OCI-LY7 (cell line): ENCODE data around the gene TMEM115. TPM values are rescaled to one million over a fixed set of nuclear protein-coding genes. Genes with fewer than 3 reads are reported as not detected.

Experiments used
- BruUV-seq: library from RNA; stranded (reverse); fragments of 400-500 nt; replicated peaks from 2 replicates; lab custom pipeline; 2021; lab: Mats Ljungman, UMichigan
- CTCF ChIA-PET: fragments of 300-600 bp; sonication (Branson Sonifier 250); formaldehyde crosslinking; loops from one replicate; lab custom pipeline; 2022; ENCODE audit warnings: antibody characterized with exemption; ENCODE audit not compliant: unreplicated experiment; lab: Charles Lee
- POLR2A ChIA-PET: fragments of 300-600 bp; sonication (Branson Sonifier 250); formaldehyde crosslinking; loops from one replicate; lab custom pipeline; 2022; ENCODE audit warnings: antibody characterized with exemption; lab: Charles Lee
- DNase-seq: peaks from one replicate; pipeline ENCODE4 v3.0.0-alpha.2; 2015; ENCODE audit warnings: low spot score
- H2AFZ ChIP-seq: fragments of 200-600 bp; sonication (generic), shearing (Covaris generic); 2 replicates; pipeline ENCODE4 v1.6.1; 2014; ENCODE audit warnings: mild to moderate bottlenecking, antibody characterized with exemption, low read length, moderate library complexity
- H3K27ac ChIP-seq: fragments of 200-600 bp; sonication (generic); 2 replicates; pipeline ENCODE4 v1.5.1; 2014; ENCODE audit warnings: mixed run types, low read depth, mild to moderate bottlenecking, moderate library complexity, low read length, inconsistent platforms; ENCODE audit not compliant: poor library complexity, severe bottlenecking
- H3K36me3 ChIP-seq: fragments of 200-600 bp; sonication (generic); 2 replicates; pipeline ENCODE4 v1.6.1; 2014; ENCODE audit warnings: mild to moderate bottlenecking, antibody characterized with exemption, low read length, moderate library complexity, mixed read lengths; ENCODE audit not compliant: insufficient read depth
- H3K4me1 ChIP-seq: fragments of 200-600 bp; sonication (generic); 2 replicates; pipeline ENCODE4 v1.5.1; 2014; ENCODE audit warnings: mild to moderate bottlenecking, low read length; ENCODE audit not compliant: insufficient read depth, poor library complexity, severe bottlenecking
- H3K4me2 ChIP-seq: fragments of 200-600 bp; sonication (generic); 2 replicates; pipeline ENCODE4 v1.6.1; 2014; ENCODE audit warnings: mild to moderate bottlenecking, low read length
- H3K4me3 ChIP-seq: fragments of 200-600 bp; sonication (generic); 2 replicates; pipeline ENCODE4 v1.5.1; 2014; ENCODE audit warnings: mild to moderate bottlenecking, low read depth, low read length; ENCODE audit not compliant: poor library complexity, severe bottlenecking
- H3K79me2 ChIP-seq: fragments of 200-600 bp; sonication (generic); 2 replicates; pipeline ENCODE4 v1.6.1; 2016; ENCODE audit warnings: low read depth, mild to moderate bottlenecking, low read length, moderate library complexity, mixed read lengths; ENCODE audit not compliant: insufficient read depth
- H3K9me2 ChIP-seq: fragments of 200-600 bp; sonication (generic); 2 replicates; pipeline ENCODE4 v1.6.1; 2016; ENCODE audit warnings: mild to moderate bottlenecking, low read length, mixed read lengths; ENCODE audit not compliant: insufficient read depth
- H3K9me3 ChIP-seq: fragments of 200-600 bp; sonication (generic); 2 replicates; pipeline ENCODE4 v1.6.1; 2014; ENCODE audit warnings: mild to moderate bottlenecking, mixed run types, low read length, mixed read lengths
- H4K20me1 ChIP-seq: fragments of 200-600 bp; sonication (generic); 2 replicates; pipeline ENCODE4 v1.6.1; 2014; ENCODE audit warnings: mild to moderate bottlenecking, antibody characterized with exemption, low read length, moderate library complexity, mixed read lengths; ENCODE audit not compliant: insufficient read depth
- CTCF ChIP-seq: fragments of 200-600 bp; sonication (generic); conservative IDR thresholded peaks from 2 replicates; pipeline ENCODE4 v1.5.1; 2014; ENCODE audit warnings: mild to moderate bottlenecking, antibody characterized with exemption, low read length, moderate library complexity, mixed read lengths
- EZH2phosphoT487 ChIP-seq: fragments of 200-600 bp; sonication (generic); IDR thresholded peaks from 2 replicates; pipeline ENCODE4 v1.6.1; 2018; ENCODE audit warnings: low read depth, borderline replicate concordance, mild to moderate bottlenecking, mixed run types, antibody characterized with exemption, low read length, moderate library complexity, mixed read lengths
- intact Hi-C: fragments of 100-400 bp; cut with micrococcal nuclease; formaldehyde crosslinking; loops from one replicate; pipeline ENCODE4 v1.10.0; 2022; ENCODE audit not compliant: unreplicated experiment
- total RNA-seq, 2 experiments: library from RNA; depleted of rRNA in 1 of 2; stranded (reverse); fragments of >200 nt in 1 of 2; shearing (Covaris generic) in 1 of 2; gene quantifications; 2 replicates each; pipeline ENCODE4 v1.2.3, GENCODE V29; 2014 to 2022

TMEM115 gene
- total RNA-seq, 2 experiments from 2014 or later, result 16.2 to 18.9 TPM

DNA sequence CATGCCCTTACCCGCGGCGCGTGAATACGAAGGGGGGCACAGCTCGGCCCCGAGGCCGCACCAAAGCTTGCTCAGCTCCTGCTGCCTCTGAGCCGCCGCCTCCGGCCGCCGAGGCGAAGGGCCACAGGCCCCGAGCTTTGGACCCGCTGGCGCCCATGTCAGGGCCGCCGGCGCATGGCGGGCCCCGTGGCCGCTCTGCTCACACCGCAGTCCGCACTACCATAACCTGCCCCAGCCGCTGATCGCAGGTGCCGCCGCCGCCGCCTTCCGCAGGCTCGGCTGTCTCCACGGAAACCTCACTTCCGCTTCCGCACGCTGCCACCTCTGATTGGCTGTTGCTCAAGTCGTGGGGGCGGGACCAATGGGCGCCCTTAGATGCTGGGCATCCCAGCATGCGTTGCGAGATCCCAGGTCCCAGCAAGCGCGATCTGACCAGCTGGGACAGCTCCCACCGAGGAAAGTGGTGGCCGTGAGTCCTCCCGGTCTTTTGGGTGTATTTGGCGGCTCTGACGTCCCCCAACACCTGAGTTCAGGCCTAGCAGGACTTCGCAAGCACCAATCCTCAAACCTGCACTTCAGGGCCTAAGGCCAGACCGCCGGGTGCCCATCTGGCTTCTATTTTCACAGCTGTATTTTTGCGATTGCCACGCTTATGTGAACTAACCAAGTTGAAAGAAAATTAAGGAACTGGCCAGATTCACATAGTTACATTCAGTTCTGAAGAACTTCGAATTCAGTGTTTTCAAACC lies 31.2 kb downstream of the TMEM115 start, which contains the start of gene TUSC2:
Gene TUSC2, minus strand, starts transcription at position 281 of the 749 bp plus-strand sequence. Its CDS starts 124 bp downstream, at position 157.
- H3K79me2 ChIP-seq, result peaks cover 17% of the 10 kb centered on the region; the same call in 1 of the 2 replicates
- peak within 1 kb of the TSS; percentile 88 for H3K4me3 ChIP-seq
- H3K4me2 ChIP-seq, result peak within 1 kb of the TSS; percentile 71
- no peak for TF ChIP-seq EZH2phosphoT487
- no peak for TF ChIP-seq CTCF
- peaks cover 12% of the 10 kb centered on the region for H3K4me1 ChIP-seq
- ChIA-PET CTCF (interaction anchor here (0.6 to 1.0 kb wide), 4 partner anchors 29 to 610 kb away, joined by 3 to 4 read pairs (median 3); partner anchors contain the start of genes HYAL3 and NAA80), POLR2A (interaction anchor here (1.1 to 2.7 kb wide), 5 partner anchors 9 to 1172 kb away, joined by 4 to 28 read pairs (median 4); partner anchors contain the start of genes DCAF1, GNAI2, HYAL3 and NAA80)
- intact Hi-C loops, result no loop called here
- peaks cover 57% of the 10 kb centered on the region for H3K36me3 ChIP-seq
- BruUV-seq, result no TSS peak
- no peaks in the 10 kb centered on the region for H3K9me2 ChIP-seq
- no peaks in the 10 kb centered on the region for H4K20me1 ChIP-seq
- peak within 1 kb of the TSS; percentile 10; the same call in 1 of the 2 replicates for H2AFZ ChIP-seq
- no peaks in the 10 kb centered on the region for H3K9me3 ChIP-seq
- peak within 1 kb of the TSS; percentile 26 for H3K27ac ChIP-seq
- peak; percentile 99 for DNase-seq

DNA sequence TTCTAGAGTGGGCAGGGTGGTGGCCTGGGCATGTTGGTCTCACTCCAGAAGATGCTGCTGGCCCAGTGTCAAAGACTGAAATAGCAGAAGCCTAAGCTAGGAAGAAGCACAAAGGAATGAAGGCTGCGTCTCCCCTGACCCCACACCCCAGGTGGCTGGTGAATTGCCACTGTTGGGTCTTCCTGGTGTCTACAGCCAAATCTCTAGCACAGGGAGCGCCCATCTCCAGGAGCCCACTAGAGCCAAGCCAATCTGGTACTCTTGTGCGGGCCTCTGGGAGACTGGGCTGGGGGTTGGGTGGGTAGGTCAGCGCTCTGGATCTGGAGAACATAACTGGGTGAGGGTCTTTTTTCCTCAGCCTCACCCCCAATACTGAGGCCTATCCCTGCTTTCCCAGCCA lies 32.2 kb downstream of the TMEM115 start:
- H4K20me1 ChIP-seq, result no peaks in the 10 kb centered on the region
- DNase-seq, result no peak
- POLR2A ChIA-PET, result interaction anchor here (1.1 to 2.7 kb wide), 5 partner anchors 10 to 1173 kb away, joined by 4 to 28 read pairs (median 4); partner anchors contain the start of genes DCAF1, GNAI2, HYAL3 and NAA80
- no peaks in the 10 kb centered on the region for H3K9me2 ChIP-seq
- no peak overlapping the region for H2AFZ ChIP-seq
- H3K79me2 ChIP-seq, result peaks cover 12% of the 10 kb centered on the region; the same call in 1 of the 2 replicates
- TF ChIP-seq EZH2phosphoT487 (no peak), CTCF (no peak)
- intact Hi-C loops, result no loop called here
- peaks cover 48% of the 10 kb centered on the region for H3K36me3 ChIP-seq
- H3K4me3 ChIP-seq, result peak overlapping the region; percentile 88
- no TSS peak for BruUV-seq
- H3K4me1 ChIP-seq, result peaks cover 14% of the 10 kb centered on the region
- CTCF ChIA-PET, result interaction anchor here (0.6 kb wide), 1 partner anchor 132 kb away, joined by 3 read pairs; no protein-coding TSS in a partner anchor
- H3K9me3 ChIP-seq, result no peaks in the 10 kb centered on the region
- H3K4me2 ChIP-seq, result peak overlapping the region; percentile 71
- H3K27ac ChIP-seq, result no peak overlapping the region
